Measurements from ENCODE around the gene UNC13C. TPM values are rescaled to one million over a fixed set of nuclear protein-coding genes. Genes with fewer than 3 reads are reported as not detected.

UNC13C gene
- total RNA-seq, 1 experiment from 2014 or later = not detected

GRCh38 chr15:53980021-53980420, 1.8 kb downstream of the UNC13C start:
- BruUV-seq (replicated peaks) = no TSS peak
- TF ChIP-seq JUND (IDR thresholded peaks at IDR 0.05) (no peak), ZNF274 (IDR thresholded peaks at IDR 0.05; ENCODE audit: low read depth, low read length) (no peak), SP1 (IDR thresholded peaks at IDR 0.05; ENCODE audit: low read depth) (no peak), POLR2A (IDR thresholded peaks at IDR 0.05; ENCODE audit: borderline replicate concordance, extremely low read depth, insufficient read depth, insufficient read length) (no peak), ZFX (IDR thresholded peaks at IDR 0.05) (no peak), CTCF (IDR thresholded peaks at IDR 0.05 in 2 of 3, conservative IDR thresholded peaks at IDR 0.05 in 1 of 3; ENCODE audit: borderline replicate concordance in 1 of 3, insufficient read depth in 1 of 3, low read depth in 2 of 3, low read length in 2 of 3) (no peak), SRF (IDR thresholded peaks at IDR 0.05; ENCODE audit: low read depth) (no peak), CEBPB (IDR thresholded peaks at IDR 0.05; ENCODE audit: low read depth) (no peak), REST (IDR thresholded peaks at IDR 0.05; ENCODE audit: low read depth) (no peak), ATF3 (IDR thresholded peaks at IDR 0.05) (no peak)
- TF ChIP-seq, protein P1, sequence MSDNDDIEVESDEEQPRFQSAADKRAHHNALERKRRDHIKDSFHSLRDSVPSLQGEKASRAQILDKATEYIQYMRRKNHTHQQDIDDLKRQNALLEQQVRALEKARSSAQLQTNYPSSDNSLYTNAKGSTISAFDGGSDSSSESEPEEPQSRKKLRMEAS (IDR thresholded peaks at IDR 0.05) = no peak
- intact Hi-C loops (cut with micrococcal nuclease) = no loop called here
- no peak overlapping the region for H2AFZ ChIP-seq (ENCODE audit: low read depth, low read length, poor library complexity, severe bottlenecking)
- H3K27me3 ChIP-seq (ENCODE audit: insufficient read depth, low read length) = no peaks in the 10 kb centered on the region
- no peak overlapping the region for H3K27ac ChIP-seq (ENCODE audit: low read depth, low read length)
- no peaks in the 10 kb centered on the region for H3K36me3 ChIP-seq (ENCODE audit: control insufficient read depth in 1 of 2, insufficient read depth in 2 of 2, low read length in 2 of 2)
- no peak overlapping the region for H3K9ac ChIP-seq (ENCODE audit: low read length)
- ATAC-seq = no peak
- peaks cover 0 to 31% of the 10 kb centered on the region in 2 experiments; a peak in 2 of 4 replicates for H3K9me3 ChIP-seq (ENCODE audit: control insufficient read depth in 1 of 2, insufficient read depth in 1 of 2, low read depth in 1 of 2, low read length in 2 of 2)
- CTCF ChIA-PET = no interaction called here
- H3K4me1 ChIP-seq (ENCODE audit: control insufficient read depth in 1 of 2, insufficient read depth in 2 of 2, low read length in 2 of 2) = no peaks in the 10 kb centered on the region
- no peaks in the 10 kb centered on the region for H3K9me2 ChIP-seq (ENCODE audit: insufficient read depth)
- POLR2A ChIA-PET = no interaction called here
- no peak overlapping the region for H3K4me3 ChIP-seq (replicated peaks in 1 of 2; ENCODE audit: low read depth in 1 of 2, low read length in 2 of 2)
- DNase-seq (ENCODE audit: low read depth, low spot score) = no peak
- no peaks in the 10 kb centered on the region for H3K79me2 ChIP-seq (ENCODE audit: insufficient read depth, low read length)
- no peaks in the 10 kb centered on the region for H4K20me1 ChIP-seq (ENCODE audit: insufficient read depth)
- no peak overlapping the region for H3K4me2 ChIP-seq (ENCODE audit: low read length)
- RAD21 ChIA-PET (ENCODE audit: low non-redundant PET in 1 of 2, low total read pairs in 2 of 2, uncharacterized antibody in 2 of 2, unreplicated experiment in 2 of 2) = no interaction called here

Data from HCT116 (cell line).